Kidney capillary endothelial cell (primary cell): Measurements from ENCODE around the gene CRNKL1.
"Not testable (repeated sequence)": the region's sequence is repeated elsewhere in the genome, so short reads cannot be mapped to it uniquely, and the experiment has no call there.

Source experiments
- DNase-seq: peaks from one replicate; pipeline ENCODE4 v3.0.0-alpha.2; 2018; ENCODE audit warnings: low spot score

Gene CRNKL1

GRCh38 chr20:20005342-20005741 is 46.9 kb downstream of the CRNKL1 start:
- DNase-seq = no peak

DNA sequence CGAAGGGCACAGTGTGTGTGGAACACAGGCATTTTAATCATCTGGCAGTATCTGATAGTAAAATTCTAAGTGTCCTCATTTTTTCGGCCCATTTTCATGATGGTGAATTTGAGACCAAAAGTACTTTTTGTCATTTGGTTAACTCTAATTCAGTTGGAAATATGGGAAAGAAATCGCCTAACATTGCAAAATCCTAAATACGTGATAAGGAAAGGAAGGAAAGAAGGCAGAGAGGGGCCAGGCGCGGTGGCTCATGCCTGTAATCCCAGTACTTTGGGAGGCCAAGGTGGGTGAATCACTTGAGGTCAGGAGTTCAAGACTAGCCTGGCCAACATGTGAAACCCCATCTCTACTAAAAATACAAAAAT is 48.3 kb downstream of the CRNKL1 start:
- not testable (repeated sequence) for DNase-seq

GRCh38 chr20:20003031-20003954 is 49.0 kb downstream of the CRNKL1 start:
- DNase-seq = no peak

DNA sequence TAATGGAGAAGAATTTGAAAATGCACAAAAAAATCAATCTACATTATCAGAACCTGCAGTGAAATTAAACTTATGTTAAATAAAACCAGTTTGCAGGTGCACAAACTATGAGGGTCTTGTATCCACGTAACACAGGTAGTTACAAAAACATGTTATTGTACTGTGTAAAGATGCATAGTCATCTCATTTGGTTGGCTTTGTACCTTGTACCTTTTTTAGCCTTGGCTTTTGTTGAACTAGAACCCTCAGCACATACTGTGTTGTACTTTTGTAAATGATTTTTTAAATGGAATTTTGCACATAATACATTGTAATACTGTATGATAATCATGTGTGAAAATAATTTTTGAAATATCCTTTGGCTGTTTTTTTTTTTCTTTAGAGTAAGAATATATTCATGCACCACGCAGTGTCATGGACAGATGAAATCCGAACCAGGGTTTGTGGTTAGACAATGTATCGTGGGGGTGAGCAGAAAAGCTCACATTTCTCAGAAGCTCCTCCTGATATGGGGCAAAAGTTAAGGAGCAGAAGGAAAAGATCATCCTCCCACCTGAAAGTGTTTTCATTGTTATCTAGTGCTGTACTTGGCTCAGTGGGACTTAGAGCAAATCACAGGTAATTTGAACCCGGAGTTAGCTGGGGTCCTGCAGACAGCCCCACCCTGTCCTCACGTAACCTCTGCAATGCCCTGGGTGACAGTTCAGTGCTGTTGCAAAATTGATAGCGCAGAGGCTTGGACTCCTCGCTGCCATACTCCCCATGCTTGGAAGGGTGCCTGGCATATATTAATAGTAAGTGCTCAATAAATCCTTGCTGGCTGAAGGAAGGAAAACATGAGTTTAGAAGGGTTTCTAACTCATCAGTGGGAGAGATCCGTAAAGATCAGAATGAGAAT is 49.9 kb downstream of the CRNKL1 start:
- DNase-seq = no peak

DNA sequence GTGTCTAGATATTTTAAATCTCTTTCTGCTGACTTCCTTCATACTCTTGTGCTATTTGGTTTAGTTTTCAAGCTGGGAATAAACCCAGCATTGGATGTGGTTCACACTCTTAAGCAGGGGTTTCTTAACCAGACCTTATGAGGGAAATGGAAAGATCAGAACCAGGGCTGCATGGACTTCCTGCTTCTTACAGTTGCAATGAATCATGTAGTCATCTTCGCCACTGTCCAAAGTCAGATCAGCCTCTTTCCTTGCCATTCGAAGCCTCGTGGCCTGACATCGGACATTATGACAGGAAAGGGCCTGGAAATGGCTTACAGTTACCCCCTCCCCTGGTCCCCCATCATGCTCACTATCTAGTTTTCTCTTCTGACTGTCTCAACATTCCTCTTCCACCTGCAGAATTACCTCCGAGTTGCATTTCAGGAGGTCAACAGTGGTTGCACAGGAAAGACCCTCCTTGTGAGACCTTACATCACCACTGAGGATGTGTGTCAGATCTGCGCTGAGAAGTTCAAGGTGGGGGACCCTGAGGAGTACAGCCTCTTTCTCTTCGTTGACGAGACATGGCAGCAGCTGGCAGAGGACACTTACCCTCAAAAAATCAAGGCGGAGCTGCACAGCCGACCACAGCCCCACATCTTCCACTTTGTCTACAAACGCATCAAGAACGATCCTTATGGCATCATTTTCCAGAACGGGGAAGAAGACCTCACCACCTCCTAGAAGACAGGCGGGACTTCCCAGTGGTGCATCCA is 51.9 kb downstream of the CRNKL1 start:
- no peak for DNase-seq

DNA sequence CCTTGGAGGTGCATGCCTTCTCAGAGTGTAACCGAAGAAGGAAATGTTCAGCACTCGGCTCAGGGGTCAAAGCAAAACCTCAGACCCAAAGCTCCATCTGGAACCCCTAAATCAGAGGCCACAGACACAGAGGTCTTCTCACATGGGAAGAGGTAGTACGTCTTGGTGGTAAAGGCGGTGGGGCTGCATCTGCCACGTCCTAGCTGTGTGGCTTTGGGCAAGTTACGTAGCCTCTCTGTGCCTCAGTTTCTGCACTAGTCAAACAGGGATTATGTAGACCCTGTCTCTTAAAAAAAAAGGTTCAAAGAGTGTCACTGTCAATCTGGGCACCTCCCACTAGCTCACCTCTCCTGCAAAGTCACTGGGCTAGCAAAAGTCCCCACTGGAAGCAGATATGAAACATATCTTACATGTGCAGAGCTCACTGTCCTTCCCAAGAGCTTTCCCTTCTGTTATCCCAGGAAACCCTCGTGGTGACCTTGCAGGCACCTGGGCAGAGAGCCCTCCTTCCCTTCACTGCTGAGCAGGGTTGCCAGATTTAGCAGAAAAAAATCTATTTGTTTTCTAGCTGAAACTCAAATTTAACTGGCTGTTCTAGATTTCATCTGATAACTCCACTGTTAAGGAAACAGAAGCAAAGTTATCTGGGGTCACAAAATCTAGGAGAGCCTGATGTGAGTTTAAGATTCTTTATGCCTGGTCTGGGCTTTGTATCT is 53.1 kb downstream of the CRNKL1 start:
- no peak for DNase-seq

DNA sequence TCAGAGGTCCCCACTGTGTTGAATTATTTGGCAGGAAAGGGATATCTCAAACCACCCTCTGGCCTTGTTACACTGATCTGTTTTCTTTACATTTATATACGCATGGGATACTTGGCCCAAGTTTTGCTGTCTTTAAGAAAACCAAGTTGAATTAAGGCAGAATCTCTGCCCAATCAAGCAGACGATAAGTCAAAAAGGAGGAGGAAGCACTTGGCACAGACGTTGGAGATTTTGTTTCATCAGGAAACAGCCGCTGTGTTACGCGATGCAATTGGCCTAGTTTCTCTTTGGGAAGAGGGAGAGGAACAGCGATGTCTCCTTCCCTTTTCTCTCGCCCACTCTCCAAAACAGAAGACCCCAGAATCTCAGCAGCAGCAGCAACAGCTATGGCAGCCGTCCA is 55.3 kb downstream of the CRNKL1 start:
- no peak for DNase-seq

DNA sequence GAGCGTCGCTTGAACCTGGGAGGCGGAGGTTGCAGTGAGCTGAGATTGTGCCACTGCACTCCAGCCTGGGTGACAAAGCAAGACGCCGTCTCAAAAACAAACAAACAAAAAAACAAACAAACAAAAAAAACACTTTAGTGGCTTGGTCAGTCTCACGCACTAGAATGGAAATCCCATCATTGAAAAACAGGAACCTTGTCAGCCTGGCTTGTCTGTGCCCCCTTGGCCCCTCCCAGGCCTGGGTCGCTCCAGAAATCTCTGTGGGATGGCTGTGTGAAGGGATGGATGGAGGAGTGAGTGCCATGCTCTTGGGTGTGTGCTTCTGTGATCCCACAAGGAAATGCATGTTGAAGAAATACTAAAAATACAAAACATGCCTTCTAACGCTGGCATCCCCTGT is 56.0 kb downstream of the CRNKL1 start:
- no peak for DNase-seq

DNA sequence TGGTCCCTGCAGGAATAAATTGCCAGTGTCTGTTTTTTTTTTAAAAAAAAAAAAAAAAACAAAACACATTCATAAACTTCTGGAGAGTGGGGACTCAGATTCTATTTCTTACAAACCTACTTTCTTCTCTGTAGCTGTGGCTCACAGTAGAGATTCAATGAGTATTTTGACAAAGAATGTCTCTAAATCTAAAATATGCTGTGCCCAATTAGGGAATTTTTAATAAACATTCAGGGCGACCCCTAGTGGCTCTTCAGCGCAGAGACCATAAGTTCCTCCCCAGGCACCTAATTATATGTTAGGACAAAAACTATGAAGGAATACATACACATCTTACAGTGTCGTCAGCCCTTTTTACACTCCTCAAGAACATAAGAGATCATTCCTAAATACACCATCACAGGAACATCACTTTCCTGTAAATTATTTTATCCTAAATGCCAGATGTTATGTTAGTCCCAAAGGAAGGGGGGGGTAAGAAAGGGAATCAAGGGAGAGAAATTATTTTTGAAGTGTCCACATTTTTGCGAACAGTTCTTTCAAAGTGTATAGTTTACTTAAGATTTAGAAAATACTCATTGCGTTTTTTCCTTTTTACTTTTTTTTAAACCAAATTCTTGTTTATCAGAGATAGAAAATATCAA is 56.9 kb downstream of the CRNKL1 start:
- DNase-seq = peak; percentile 47

DNA sequence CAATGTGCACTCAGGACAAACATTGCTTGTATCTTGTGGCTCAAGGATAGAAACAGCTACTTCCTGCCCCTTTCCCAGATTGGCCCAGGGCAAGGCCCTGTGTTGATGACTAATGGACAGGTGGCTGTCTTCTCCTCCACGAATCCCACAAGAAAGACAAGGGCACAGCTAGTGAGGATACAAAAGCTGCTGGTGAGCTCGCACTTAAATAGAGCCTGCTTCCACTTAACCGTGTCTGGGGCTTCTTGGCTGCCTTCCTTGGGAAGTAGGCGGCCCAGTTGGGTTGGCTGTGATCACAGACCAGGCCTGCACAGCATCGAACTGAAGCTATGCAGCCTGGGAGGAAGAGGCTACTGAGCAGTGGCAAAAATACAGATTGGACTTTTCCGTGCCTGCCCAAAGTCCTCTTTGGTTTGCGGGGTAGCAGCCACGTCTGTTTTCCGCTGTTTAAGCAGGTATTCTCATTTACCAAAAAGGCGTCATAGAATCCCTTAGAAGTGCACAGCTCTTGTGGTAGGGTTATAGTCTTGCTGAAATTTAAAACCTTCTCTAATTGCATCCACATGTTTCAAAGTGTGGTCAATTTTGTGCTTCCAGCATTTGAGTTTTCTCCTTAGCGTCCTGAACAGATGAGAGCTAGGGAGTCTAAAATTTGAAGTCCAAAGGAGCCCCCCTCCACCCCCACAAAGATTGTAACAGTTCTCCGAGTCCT is 58.2 kb downstream of the CRNKL1 start:
- DNase-seq = peak; percentile 48

GRCh38 chr20:19992996-19993908 is 59.0 kb downstream of the CRNKL1 start:
- DNase-seq = peak; percentile 78

GRCh38 chr20:19991854-19992253 is 60.4 kb downstream of the CRNKL1 start:
- DNase-seq = peak; percentile 51

DNA sequence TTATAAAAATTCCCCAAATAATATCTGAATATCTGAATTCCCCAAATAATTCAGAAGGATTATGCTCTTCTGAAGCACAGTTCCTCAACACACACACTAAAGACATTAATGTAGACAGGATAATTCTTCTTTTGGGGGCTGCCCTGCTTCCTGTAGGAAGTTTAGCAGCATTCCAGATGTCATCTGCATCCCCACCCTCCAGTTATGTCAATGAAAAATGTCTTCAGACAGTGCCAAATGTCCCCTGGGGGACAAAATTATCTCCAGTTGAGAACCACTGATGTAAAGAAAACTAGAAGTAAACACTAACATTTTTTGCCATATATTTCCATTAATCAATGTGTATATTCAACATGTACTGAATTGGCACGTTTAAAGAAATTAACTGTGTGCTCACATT is 61.0 kb downstream of the CRNKL1 start:
- no peak for DNase-seq

DNA sequence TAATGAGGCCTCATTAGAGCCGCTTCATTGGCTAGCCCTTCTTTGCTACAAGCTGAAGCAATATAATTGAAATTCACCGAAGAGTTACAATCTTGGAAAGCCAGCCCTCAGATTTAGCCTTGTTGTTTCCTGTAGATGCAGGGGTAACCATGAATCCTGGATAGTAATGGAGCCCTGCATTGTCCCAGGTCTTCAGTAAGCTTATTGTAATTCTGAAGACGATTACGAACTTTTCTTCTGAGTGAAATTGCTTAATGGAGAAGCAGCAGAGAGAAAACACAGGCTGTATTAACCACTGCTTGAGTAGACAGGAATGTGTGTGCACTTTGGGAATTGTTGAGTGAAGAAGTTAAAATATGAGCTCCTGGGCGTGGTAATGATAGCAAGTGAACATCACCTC is 61.4 kb downstream of the CRNKL1 start:
- DNase-seq = no peak

DNA sequence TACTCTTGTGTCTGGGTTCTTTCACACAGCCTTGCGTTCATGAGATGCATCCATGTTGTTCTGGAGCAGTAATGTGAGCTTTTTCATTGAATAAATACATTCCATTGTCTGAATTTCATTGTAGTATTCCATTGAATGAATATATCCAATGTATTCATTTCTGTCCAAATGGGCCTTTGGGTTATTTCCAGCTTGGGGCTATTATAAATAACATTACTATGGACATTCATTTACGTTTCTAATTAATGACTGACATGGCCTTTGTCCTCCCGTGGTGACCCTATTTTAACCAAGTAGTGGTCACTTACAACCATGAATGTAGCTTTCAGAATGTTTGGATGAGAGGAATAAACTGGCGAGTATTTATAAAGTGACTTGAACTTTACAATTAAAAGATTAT is 65.2 kb downstream of the CRNKL1 start:
- DNase-seq = no peak

DNA sequence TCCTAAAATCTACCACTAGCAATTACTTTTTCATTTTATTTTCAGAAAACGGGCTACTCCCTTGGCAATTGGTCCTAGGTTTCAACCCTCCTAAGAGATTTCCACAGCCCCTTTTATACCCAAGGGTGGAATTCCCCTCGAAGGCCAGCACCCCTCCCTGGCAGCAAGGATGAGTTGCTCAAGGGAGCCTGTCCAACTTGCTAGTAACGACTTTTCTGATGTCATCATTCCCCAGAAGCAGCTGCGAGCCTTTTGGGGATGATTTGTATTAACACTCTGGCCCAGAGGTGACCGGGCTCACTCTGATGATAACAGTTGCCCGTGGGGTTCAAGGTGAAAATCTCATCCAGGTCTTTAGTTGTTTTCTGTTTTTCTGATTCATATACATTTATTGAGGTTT is 65.8 kb downstream of the CRNKL1 start:
- no peak for DNase-seq
